Measurements from ENCODE around the gene KCNQ5.

The KCNQ5 gene

GRCh38 chr6:72826744-72827438 lies 205.0 kb downstream of the KCNQ5 start:
- Histone ChIP-seq H3K9ac (ENCODE audit: low read length) (no peak overlapping the region), H3K4me3 (ENCODE audit: low read depth in 1 of 2, low read length in 2 of 2) (no peak overlapping the region), H3K9me3 (ENCODE audit: low read length) (no peaks in the 10 kb centered on the region), H3K36me3 (ENCODE audit: insufficient read depth, low read length) (no peaks in the 10 kb centered on the region), H3K4me1 (ENCODE audit: insufficient read depth, low read length) (no peaks in the 10 kb centered on the region), H3K27me3 (ENCODE audit: control insufficient read depth in 1 of 2, insufficient read depth in 2 of 2, low read length in 2 of 2) (no peaks in the 10 kb centered on the region), H3K27ac (ENCODE audit: low read depth, low read length) (no peak overlapping the region)

DNA sequence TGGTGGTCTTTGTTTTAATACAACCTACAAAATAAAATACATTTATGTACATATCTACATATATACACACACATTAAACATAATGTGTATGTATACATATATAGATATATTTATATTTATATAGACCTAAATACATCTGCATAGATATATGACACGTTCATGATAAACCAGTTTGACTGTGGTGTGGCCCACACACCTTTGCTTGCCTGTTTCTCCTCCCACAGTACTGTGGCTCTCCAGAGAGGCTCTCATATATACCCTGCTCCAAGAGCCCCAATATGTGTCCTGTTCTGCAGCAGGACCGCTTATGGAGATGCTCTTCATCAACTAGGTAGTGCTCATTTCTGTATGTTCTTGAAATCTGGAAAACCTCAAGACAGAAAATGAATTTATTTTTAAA lies 207.0 kb downstream of the KCNQ5 start:
- Histone ChIP-seq H3K27ac (ENCODE audit: low read depth, low read length) (no peak overlapping the region), H3K9me3 (ENCODE audit: low read length) (no peaks in the 10 kb centered on the region), H3K9ac (ENCODE audit: low read length) (no peak overlapping the region), H3K4me3 (ENCODE audit: low read depth in 1 of 2, low read length in 2 of 2) (no peak overlapping the region), H3K27me3 (ENCODE audit: control insufficient read depth in 1 of 2, insufficient read depth in 2 of 2, low read length in 2 of 2) (no peaks in the 10 kb centered on the region), H3K36me3 (ENCODE audit: insufficient read depth, low read length) (no peaks in the 10 kb centered on the region), H3K4me1 (ENCODE audit: insufficient read depth, low read length) (no peaks in the 10 kb centered on the region)

DNA sequence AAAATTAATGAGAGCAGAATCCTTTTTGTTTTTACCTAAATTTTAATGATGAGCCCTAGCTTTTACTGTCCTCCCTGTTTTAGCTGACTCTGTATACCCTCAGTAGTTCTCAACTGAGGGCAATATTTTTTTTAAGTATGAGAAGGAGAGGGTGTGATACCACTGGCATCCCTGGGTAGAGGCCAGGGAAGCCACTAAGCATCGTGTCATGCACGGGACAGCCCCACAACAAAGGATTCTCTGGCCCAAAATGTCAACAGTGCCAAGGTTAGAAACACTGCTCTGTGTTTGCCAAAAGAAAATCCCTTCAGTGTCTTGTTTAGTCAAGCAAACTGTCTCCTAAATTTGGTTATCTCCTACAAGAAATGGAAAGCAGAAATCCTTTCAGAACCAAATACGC lies 210.4 kb downstream of the KCNQ5 start:
- Histone ChIP-seq H3K27ac (ENCODE audit: low read depth, low read length) (no peak overlapping the region), H3K4me3 (ENCODE audit: low read depth in 1 of 2, low read length in 2 of 2) (no peak overlapping the region), H3K9me3 (ENCODE audit: low read length) (no peaks in the 10 kb centered on the region), H3K36me3 (ENCODE audit: insufficient read depth, low read length) (no peaks in the 10 kb centered on the region), H3K4me1 (ENCODE audit: insufficient read depth, low read length) (no peaks in the 10 kb centered on the region), H3K27me3 (ENCODE audit: control insufficient read depth in 1 of 2, insufficient read depth in 2 of 2, low read length in 2 of 2) (no peaks in the 10 kb centered on the region), H3K9ac (ENCODE audit: low read length) (no peak overlapping the region)

GRCh38 chr6:72835749-72836148 lies 213.9 kb downstream of the KCNQ5 start:
- no peaks in the 10 kb centered on the region for H3K36me3 ChIP-seq (ENCODE audit: insufficient read depth, low read length)
- H3K4me1 ChIP-seq (ENCODE audit: insufficient read depth, low read length), result no peaks in the 10 kb centered on the region
- no peak overlapping the region for H3K4me3 ChIP-seq (ENCODE audit: low read depth in 1 of 2, low read length in 2 of 2)
- H3K9ac ChIP-seq (ENCODE audit: low read length), result no peak overlapping the region
- no peak overlapping the region for H3K27ac ChIP-seq (ENCODE audit: low read depth, low read length)
- H3K27me3 ChIP-seq (ENCODE audit: control insufficient read depth in 1 of 2, insufficient read depth in 2 of 2, low read length in 2 of 2), result no peaks in the 10 kb centered on the region
- H3K9me3 ChIP-seq (ENCODE audit: low read length), result no peaks in the 10 kb centered on the region

GRCh38 chr6:72836971-72837370 lies 215.1 kb downstream of the KCNQ5 start:
- no peaks in the 10 kb centered on the region for H3K27me3 ChIP-seq (ENCODE audit: control insufficient read depth in 1 of 2, insufficient read depth in 2 of 2, low read length in 2 of 2)
- H3K4me1 ChIP-seq (ENCODE audit: insufficient read depth, low read length), result no peaks in the 10 kb centered on the region
- no peaks in the 10 kb centered on the region for H3K9me3 ChIP-seq (ENCODE audit: low read length)
- H3K36me3 ChIP-seq (ENCODE audit: insufficient read depth, low read length), result no peaks in the 10 kb centered on the region
- no peak overlapping the region for H3K27ac ChIP-seq (ENCODE audit: low read depth, low read length)
- no peak overlapping the region for H3K4me3 ChIP-seq (ENCODE audit: low read depth in 1 of 2, low read length in 2 of 2)
- H3K9ac ChIP-seq (ENCODE audit: low read length), result no peak overlapping the region

DNA sequence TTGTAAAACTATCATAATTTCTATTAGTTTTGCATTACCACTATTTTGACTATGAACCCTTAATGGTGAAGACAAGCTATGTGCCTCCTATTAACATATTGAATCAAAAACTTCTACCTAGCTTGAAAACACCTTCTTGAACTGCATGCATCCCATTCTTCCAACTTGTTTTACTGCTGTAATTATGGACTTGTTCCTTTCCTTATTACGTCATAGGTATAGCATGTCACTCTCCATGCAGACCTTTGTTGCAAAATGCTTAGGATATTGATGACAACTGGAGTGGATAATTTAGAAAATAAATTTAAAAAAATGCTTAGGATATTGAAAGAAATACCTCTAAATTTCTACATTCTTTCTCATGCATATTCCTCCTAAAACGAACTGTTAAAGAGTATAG lies 219.3 kb downstream of the KCNQ5 start:
- Histone ChIP-seq H3K36me3 (ENCODE audit: insufficient read depth, low read length) (no peaks in the 10 kb centered on the region), H3K27me3 (ENCODE audit: control insufficient read depth in 1 of 2, insufficient read depth in 2 of 2, low read length in 2 of 2) (no peaks in the 10 kb centered on the region), H3K27ac (ENCODE audit: low read depth, low read length) (no peak overlapping the region), H3K9ac (ENCODE audit: low read length) (no peak overlapping the region), H3K4me3 (ENCODE audit: low read depth in 1 of 2, low read length in 2 of 2) (no peak overlapping the region), H3K4me1 (ENCODE audit: insufficient read depth, low read length) (no peaks in the 10 kb centered on the region), H3K9me3 (ENCODE audit: low read length) (no peaks in the 10 kb centered on the region)

GRCh38 chr6:72842140-72842539 lies 220.3 kb downstream of the KCNQ5 start:
- Histone ChIP-seq H3K36me3 (ENCODE audit: insufficient read depth, low read length) (no peaks in the 10 kb centered on the region), H3K27ac (ENCODE audit: low read depth, low read length) (no peak overlapping the region), H3K9ac (ENCODE audit: low read length) (no peak overlapping the region), H3K27me3 (ENCODE audit: control insufficient read depth in 1 of 2, insufficient read depth in 2 of 2, low read length in 2 of 2) (no peaks in the 10 kb centered on the region), H3K4me3 (ENCODE audit: low read depth in 1 of 2, low read length in 2 of 2) (no peak overlapping the region), H3K9me3 (ENCODE audit: low read length) (no peaks in the 10 kb centered on the region), H3K4me1 (ENCODE audit: insufficient read depth, low read length) (no peaks in the 10 kb centered on the region)

DNA sequence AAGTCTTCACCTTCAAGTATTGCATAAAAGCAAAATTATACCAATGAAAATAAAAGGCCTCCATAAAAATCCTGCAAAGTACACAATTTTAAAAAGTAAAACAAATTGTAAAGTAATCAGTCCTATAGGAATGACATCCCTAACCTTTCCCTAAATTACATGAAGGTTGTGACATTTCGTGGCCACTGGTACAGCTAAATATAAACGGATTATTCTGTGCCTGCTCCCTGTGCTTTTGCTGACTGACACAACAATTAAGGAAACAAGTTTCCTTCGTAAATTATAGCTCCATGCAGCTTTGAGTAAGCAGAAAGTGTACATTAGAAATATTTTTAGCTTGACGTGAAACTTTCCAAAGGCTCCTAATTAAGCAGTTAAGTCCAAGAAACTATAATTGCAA lies 222.8 kb downstream of the KCNQ5 start:
- no peak overlapping the region for H3K4me3 ChIP-seq (ENCODE audit: low read depth in 1 of 2, low read length in 2 of 2)
- H3K27ac ChIP-seq (ENCODE audit: low read depth, low read length), result no peak overlapping the region
- no peaks in the 10 kb centered on the region for H3K36me3 ChIP-seq (ENCODE audit: insufficient read depth, low read length)
- H3K27me3 ChIP-seq (ENCODE audit: control insufficient read depth in 1 of 2, insufficient read depth in 2 of 2, low read length in 2 of 2), result no peaks in the 10 kb centered on the region
- no peak overlapping the region for H3K9ac ChIP-seq (ENCODE audit: low read length)
- H3K9me3 ChIP-seq (ENCODE audit: low read length), result no peaks in the 10 kb centered on the region
- no peaks in the 10 kb centered on the region for H3K4me1 ChIP-seq (ENCODE audit: insufficient read depth, low read length)

- Histone ChIP-seq H3K36me3 (ENCODE audit: insufficient read depth, low read length) (no peaks in the 10 kb centered on the region), H3K27ac (ENCODE audit: low read depth, low read length) (no peak overlapping the region), H3K9ac (ENCODE audit: low read length) (no peak overlapping the region)
Observed at GRCh38 chr6:72849346-72849745, 227.5 kb downstream of the KCNQ5 start.

GRCh38 chr6:72850040-72850439 lies 228.2 kb downstream of the KCNQ5 start:
- Histone ChIP-seq H3K4me3 (ENCODE audit: low read depth in 1 of 2, low read length in 2 of 2) (no peak overlapping the region), H3K4me1 (ENCODE audit: insufficient read depth, low read length) (no peaks in the 10 kb centered on the region), H3K9me3 (ENCODE audit: low read length) (no peaks in the 10 kb centered on the region), H3K27me3 (ENCODE audit: control insufficient read depth in 1 of 2, insufficient read depth in 2 of 2, low read length in 2 of 2) (no peaks in the 10 kb centered on the region), H3K36me3 (ENCODE audit: insufficient read depth, low read length) (no peaks in the 10 kb centered on the region), H3K27ac (ENCODE audit: low read depth, low read length) (no peak overlapping the region), H3K9ac (ENCODE audit: low read length) (no peak overlapping the region)

More at GRCh38 chr6:72849346-72849745, 227.5 kb downstream of the KCNQ5 start:
- Histone ChIP-seq H3K9me3 (ENCODE audit: low read length) (no peaks in the 10 kb centered on the region), H3K4me1 (ENCODE audit: insufficient read depth, low read length) (no peaks in the 10 kb centered on the region), H3K4me3 (ENCODE audit: low read depth in 1 of 2, low read length in 2 of 2) (no peak overlapping the region), H3K27me3 (ENCODE audit: control insufficient read depth in 1 of 2, insufficient read depth in 2 of 2, low read length in 2 of 2) (no peaks in the 10 kb centered on the region)

DNA sequence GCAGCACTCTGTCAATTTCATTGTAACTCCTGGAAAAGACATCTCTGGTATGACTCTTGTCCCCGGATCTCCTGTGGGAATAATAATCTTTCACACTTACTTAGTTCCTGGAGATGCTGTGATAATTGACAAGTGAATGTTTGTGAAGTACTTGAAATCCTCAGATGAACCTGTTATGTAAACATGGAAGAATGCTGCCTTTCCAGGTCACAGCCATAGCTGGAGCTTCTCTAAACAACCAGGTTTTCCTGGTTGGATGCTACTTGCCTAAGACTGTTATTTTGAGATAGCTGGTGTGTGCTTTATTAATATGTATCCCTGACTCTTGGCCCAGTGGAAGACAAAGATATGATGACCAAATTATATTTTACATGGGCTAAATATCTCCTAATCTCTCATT lies 228.6 kb downstream of the KCNQ5 start:
- no peaks in the 10 kb centered on the region for H3K9me3 ChIP-seq (ENCODE audit: low read length)
- H3K36me3 ChIP-seq (ENCODE audit: insufficient read depth, low read length), result no peaks in the 10 kb centered on the region
- no peak overlapping the region for H3K9ac ChIP-seq (ENCODE audit: low read length)
- H3K27me3 ChIP-seq (ENCODE audit: control insufficient read depth in 1 of 2, insufficient read depth in 2 of 2, low read length in 2 of 2), result no peaks in the 10 kb centered on the region
- no peak overlapping the region for H3K27ac ChIP-seq (ENCODE audit: low read depth, low read length)
- no peak overlapping the region for H3K4me3 ChIP-seq (ENCODE audit: low read depth in 1 of 2, low read length in 2 of 2)
- no peaks in the 10 kb centered on the region for H3K4me1 ChIP-seq (ENCODE audit: insufficient read depth, low read length)

DNA sequence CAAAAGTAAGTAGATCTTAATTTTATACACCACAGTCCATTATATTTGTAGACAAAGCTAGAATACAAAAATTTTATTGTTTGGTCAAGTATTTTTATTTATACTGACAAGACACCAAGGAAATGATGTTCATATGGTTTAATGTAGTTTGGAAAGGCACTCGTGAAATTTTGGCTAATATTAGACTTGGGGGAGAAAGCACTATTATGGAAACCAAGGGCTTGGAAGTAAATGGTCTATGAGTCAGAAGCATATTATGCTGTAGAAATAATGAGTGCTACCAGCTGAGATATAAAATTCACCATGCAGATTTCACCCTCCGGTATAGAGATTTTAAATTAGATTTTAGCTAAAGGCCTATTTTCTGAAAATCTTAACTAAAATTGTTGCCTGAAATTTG lies 233.6 kb downstream of the KCNQ5 start:
- no peaks in the 10 kb centered on the region for H3K9me3 ChIP-seq (ENCODE audit: low read length)
- H3K27ac ChIP-seq (ENCODE audit: low read depth, low read length), result no peak overlapping the region
- no peaks in the 10 kb centered on the region for H3K36me3 ChIP-seq (ENCODE audit: insufficient read depth, low read length)
- no peaks in the 10 kb centered on the region for H3K27me3 ChIP-seq (ENCODE audit: control insufficient read depth in 1 of 2, insufficient read depth in 2 of 2, low read length in 2 of 2)
- no peak overlapping the region for H3K4me3 ChIP-seq (ENCODE audit: low read depth in 1 of 2, low read length in 2 of 2)
- no peaks in the 10 kb centered on the region for H3K4me1 ChIP-seq (ENCODE audit: insufficient read depth, low read length)
- no peak overlapping the region for H3K9ac ChIP-seq (ENCODE audit: low read length)

Measured in muscle layer of colon (tissue), 2 donors.